Transverse colon (tissue), 3 donors: ENCODE measurements around the gene MAN2C1.

ENCODE experiments used
- CTCF ChIP-seq, 5 experiments: fragments of 200-600 bp in 3 of 5; fragments of 450-650 bp in 2 of 5; sonication (generic) in 3 of 5; IDR thresholded peaks; 1 replicate in 2 of 5; 2 replicates in 3 of 5; pipeline ENCODE4 v1.5.1; 2016 to 2017; ENCODE audit warnings: antibody characterized with exemption in 5 of 5, inconsistent platforms in 3 of 5, mild to moderate bottlenecking in 2 of 5, moderate library complexity in 1 of 5
- POLR2A ChIP-seq: fragments of 450-650 bp; IDR thresholded peaks from one replicate; pipeline ENCODE4 v1.6.1; 2016; ENCODE audit warnings: antibody characterized with exemption, mild to moderate bottlenecking, moderate library complexity

GRCh38 chr15:75355369-75355768 lies 13.0 kb downstream of the MAN2C1 start:
- no peak for TF ChIP-seq CTCF (IDR thresholded peaks at IDR 0.05)
- TF ChIP-seq POLR2A = no peak
